Hepatocyte (in vitro differentiated cells): ENCODE measurements around the gene NDST1. TPM values are rescaled to one million over a fixed set of nuclear protein-coding genes. Genes with fewer than 3 reads are reported as not detected.

Experiments
- DNase-seq: peaks from one replicate; pipeline ENCODE4 v3.0.0-alpha.2; 2016; ENCODE audit warnings: low spot score
- H2AFZ ChIP-seq: fragments of 200-600 bp; sonication (generic); 2 replicates; pipeline ENCODE4 v1.6.0; 2016; ENCODE audit warnings: antibody characterized with exemption, mild to moderate bottlenecking
- H3K27ac ChIP-seq: fragments of 200-600 bp; sonication (generic); 2 replicates; pipeline ENCODE4 v1.5.1; 2016; ENCODE audit warnings: mild to moderate bottlenecking
- H3K27me3 ChIP-seq: fragments of 200-600 bp; sonication (generic); 2 replicates; pipeline ENCODE4 v1.6.1; 2016
- H3K36me3 ChIP-seq: fragments of 200-600 bp; sonication (generic); replicated peaks from 2 replicates; pipeline ENCODE4 v1.5.1; 2016; ENCODE audit warnings: low read depth; ENCODE audit not compliant: insufficient read depth
- H3K4me1 ChIP-seq: fragments of 200-600 bp; sonication (generic); 2 replicates; pipeline ENCODE4 v1.5.1; 2016; ENCODE audit warnings: mild to moderate bottlenecking, moderate library complexity; ENCODE audit not compliant: insufficient read depth
- H3K4me2 ChIP-seq: fragments of 200-600 bp; sonication (generic); 2 replicates; pipeline ENCODE4 v1.6.0; 2016
- H3K4me3 ChIP-seq: fragments of 200-600 bp; sonication (generic); 2 replicates; pipeline ENCODE4 v1.5.1; 2016; ENCODE audit warnings: mild to moderate bottlenecking
- H3K79me2 ChIP-seq: fragments of 200-600 bp; sonication (generic); 2 replicates; pipeline ENCODE4 v1.6.0; 2017; ENCODE audit warnings: mild to moderate bottlenecking
- H3K9me2 ChIP-seq: fragments of 200-600 bp; sonication (generic); replicated peaks from 2 replicates; pipeline ENCODE4 v1.6.0; 2017; ENCODE audit warnings: mild to moderate bottlenecking; ENCODE audit not compliant: insufficient read depth
- H3K9me3 ChIP-seq: fragments of 200-600 bp; sonication (generic); 2 replicates; pipeline ENCODE4 v1.5.1; 2016; ENCODE audit warnings: low read depth, mild to moderate bottlenecking
- H4K20me1 ChIP-seq: fragments of 200-600 bp; sonication (generic); 2 replicates; pipeline ENCODE4 v1.6.0; 2016; ENCODE audit warnings: mild to moderate bottlenecking; ENCODE audit not compliant: insufficient read depth, poor library complexity, severe bottlenecking
- CTCF ChIP-seq: fragments of 200-600 bp; sonication (generic); IDR thresholded peaks from 2 replicates; pipeline ENCODE4 v1.5.1; 2016; ENCODE audit warnings: antibody characterized with exemption, mild to moderate bottlenecking; ENCODE audit not compliant: poor library complexity
- EZH2 ChIP-seq: fragments of 200-600 bp; sonication (generic); IDR thresholded peaks from 2 replicates; pipeline ENCODE4 v1.6.1; 2016; ENCODE audit warnings: antibody characterized with exemption, mild to moderate bottlenecking, borderline replicate concordance
- EZH2phosphoT487 ChIP-seq: fragments of 200-600 bp; sonication (generic); IDR thresholded peaks from one replicate; pipeline ENCODE4 v1.6.1; 2018; ENCODE audit warnings: antibody characterized with exemption, mild to moderate bottlenecking, low read depth, moderate library complexity; ENCODE audit not compliant: unreplicated experiment, severe bottlenecking
- WGBS: methylation state at CpG from one replicate; pipeline ENCODE4 v1.1.6; 2016; ENCODE audit warnings: low lambda C conversion rate; ENCODE audit errors: missing lambda C conversion rate; 5-methylcytosine and 5-hydroxymethylcytosine counted together
- polyA plus RNA-seq: library from polyadenylated mRNA; unstranded; fragments of >200 nt; fragmentation: Nextera tagmentation; extraction: Ambion mirVana; gene quantifications from 2 replicates; pipeline ENCODE4 v1.2.1, GENCODE V29; 2016
- total RNA-seq: library from RNA; depleted of rRNA; stranded (reverse); fragments of >200 nt; gene quantifications from 2 replicates; pipeline ENCODE4 v1.2.3, GENCODE V29; 2014

The NDST1 gene
- total and polyA plus RNA-seq, 2 experiments from 2014 or later, result 42.5 to 85.1 TPM

- H4K20me1 ChIP-seq, result no peaks in the 10 kb centered on the region
- no peaks in the 10 kb centered on the region for H3K27me3 ChIP-seq
- H3K36me3 ChIP-seq, result no peaks in the 10 kb centered on the region
- peaks cover 2% of the 10 kb centered on the region for H3K4me1 ChIP-seq
- no peaks in the 10 kb centered on the region for H3K9me2 ChIP-seq
- WGBS, result 48% methylated on average over 2 of the region's 2 CpGs
- H3K4me2 ChIP-seq, result no peak overlapping the region
- no peaks in the 10 kb centered on the region for H3K9me3 ChIP-seq
- TF ChIP-seq CTCF, result no peak
- no peak for TF ChIP-seq EZH2phosphoT487
- no peak for TF ChIP-seq EZH2
- H3K79me2 ChIP-seq, result no peaks in the 10 kb centered on the region
- H3K4me3 ChIP-seq, result no peak overlapping the region
- no peak overlapping the region for H3K27ac ChIP-seq
- no peak overlapping the region for H2AFZ ChIP-seq
- peak; percentile 37 for DNase-seq
These were observed 46.7 kb upstream of the NDST1 start for GRCh38 chr5:150461231-150461630.

- H2AFZ ChIP-seq, result peak overlapping the region; percentile 15
- H3K79me2 ChIP-seq, result no peaks in the 10 kb centered on the region
- H3K27me3 ChIP-seq, result no peaks in the 10 kb centered on the region
- no peaks in the 10 kb centered on the region for H4K20me1 ChIP-seq
- no peak overlapping the region for H3K27ac ChIP-seq
- H3K9me3 ChIP-seq, result no peaks in the 10 kb centered on the region
- H3K9me2 ChIP-seq, result no peaks in the 10 kb centered on the region
- no peak for DNase-seq
- TF ChIP-seq CTCF (no peak), EZH2 (no peak), EZH2phosphoT487 (no peak)
- 68% methylated on average over 6 of the region's 6 CpGs for WGBS
- peaks cover 2% of the 10 kb centered on the region for H3K4me1 ChIP-seq
- H3K4me2 ChIP-seq, result no peak overlapping the region
- no peaks in the 10 kb centered on the region for H3K36me3 ChIP-seq
- no peak overlapping the region for H3K4me3 ChIP-seq
These were observed 43.3 kb upstream of the NDST1 start for GRCh38 chr5:150464554-150465012.

GRCh38 chr5:150465927-150466326 lies 42.0 kb upstream of the NDST1 start:
- no peak overlapping the region for H2AFZ ChIP-seq
- no peak overlapping the region for H3K4me2 ChIP-seq
- H3K4me3 ChIP-seq, result no peak overlapping the region
- H3K4me1 ChIP-seq, result peaks cover 2% of the 10 kb centered on the region
- H4K20me1 ChIP-seq, result no peaks in the 10 kb centered on the region
- no peak overlapping the region for H3K27ac ChIP-seq
- H3K27me3 ChIP-seq, result no peaks in the 10 kb centered on the region
- H3K79me2 ChIP-seq, result no peaks in the 10 kb centered on the region
- H3K9me2 ChIP-seq, result no peaks in the 10 kb centered on the region
- TF ChIP-seq CTCF (no peak), EZH2 (no peak), EZH2phosphoT487 (no peak)
- no peak for DNase-seq
- no peaks in the 10 kb centered on the region for H3K36me3 ChIP-seq
- 72% methylated on average over 8 of the region's 8 CpGs for WGBS
- no peaks in the 10 kb centered on the region for H3K9me3 ChIP-seq

- no peak for TF ChIP-seq CTCF
- no peak for TF ChIP-seq EZH2
- no peak for TF ChIP-seq EZH2phosphoT487
- H3K9me2 ChIP-seq, result no peaks in the 10 kb centered on the region
- H3K79me2 ChIP-seq, result no peaks in the 10 kb centered on the region
- peaks cover 5% of the 10 kb centered on the region for H3K4me1 ChIP-seq
- no peak overlapping the region for H3K4me3 ChIP-seq
- no peak for DNase-seq
- H3K4me2 ChIP-seq, result no peak overlapping the region
- no peak overlapping the region for H3K27ac ChIP-seq
- WGBS, result 91% methylated on average over 4 of the region's 4 CpGs
- H4K20me1 ChIP-seq, result no peaks in the 10 kb centered on the region
- H3K9me3 ChIP-seq, result no peaks in the 10 kb centered on the region
- no peak overlapping the region for H2AFZ ChIP-seq
- H3K27me3 ChIP-seq, result no peaks in the 10 kb centered on the region
- H3K36me3 ChIP-seq, result no peaks in the 10 kb centered on the region
These were observed 39.7 kb upstream of the NDST1 start for GRCh38 chr5:150468206-150468605.
